Psoas muscle (tissue), 8 donors: ENCODE data around the gene CAMTA1. TPM values are rescaled to one million over a fixed set of nuclear protein-coding genes. Genes with fewer than 3 reads are reported as not detected.

Source experiments
- ATAC-seq, 4 donors: fragments of 200-7000 bp; cut with Tn5 transposase; one replicate each; pipeline ENCODE4 v1.9.1; 2020; ENCODE audit warnings: moderate library complexity in 3 of 4, mild to moderate bottlenecking in 2 of 4
- DNase-seq, 2 donors: peaks; one replicate each; pipeline ENCODE4 v3.0.0-alpha.2; 2020
- H3K27ac ChIP-seq: fragments of 200-600 bp; one replicate; pipeline ENCODE4 v1.8.0; 2022
- H3K27me3 ChIP-seq, 3 donors: fragments of 200-600 bp in 1 of 3; one replicate each; pipeline versions ENCODE4 v1.6.1 to v1.8.0; 2013 to 2022; ENCODE audit warnings: low read length in 2 of 3, mild to moderate bottlenecking in 2 of 3, moderate library complexity in 1 of 3; ENCODE audit not compliant: insufficient read depth in 3 of 3
- H3K36me3 ChIP-seq, 2 donors: fragments of 200-600 bp in 1 of 2; one replicate each; pipeline versions ENCODE4 v1.6.1 to v1.8.0; 2013 to 2022; ENCODE audit warnings: low read depth in 1 of 2, mild to moderate bottlenecking in 1 of 2, moderate library complexity in 1 of 2; ENCODE audit not compliant: insufficient read depth in 1 of 2
- H3K4me1 ChIP-seq: fragments of 200-600 bp; one replicate; pipeline ENCODE4 v1.8.0; 2022
- H3K4me3 ChIP-seq: fragments of 200-600 bp; one replicate; pipeline ENCODE4 v1.8.0; 2022; ENCODE audit warnings: mild to moderate bottlenecking
- H3K9me3 ChIP-seq: fragments of 200-600 bp; one replicate; pipeline ENCODE4 v1.8.0; 2022
- CTCF ChIP-seq: fragments of 200-600 bp; IDR thresholded peaks from one replicate; pipeline ENCODE4 v1.8.0; 2022; ENCODE audit warnings: antibody characterized with exemption
- WGBS, 3 donors: extraction: QIAGEN DNeasy Blood & Tissue Kit; methylation state at CpG; one replicate each; pipeline versions ENCODE4 v1.1.6 to v1.1.7; 2013; 5-methylcytosine and 5-hydroxymethylcytosine counted together
- intact Hi-C, 2 donors: fragments of 100-400 bp; cut with DNase I; formaldehyde crosslinking; loops; one replicate each; pipeline versions ENCODE4 v1.11.0 to v1.14.2; 2022
- polyA plus RNA-seq, 3 donors: library from polyadenylated mRNA; stranded (reverse); fragments of 200-250 nt; gene quantifications; one replicate each; pipeline ENCODE4 v1.2.3, GENCODE V29; 2013
- total RNA-seq, 4 donors: library from RNA; stranded (reverse); fragmentation: NEBNext Ultra II Directional in 2 of 4; extraction: Animal tissue kit (Norgen Biotek cat#: 25700) in 2 of 4; gene quantifications; one replicate each; pipeline versions ENCODE4 v1.2.1 to v1.2.4, GENCODE V29; 2021 to 2023
- donor health status: healthy with polysubstance abuse.
- donor health status: DM: no; HTN: no; CAD: no; lungs with moderate emphysema.
- donor health status: Bipolar disorder and iron deficiency.
- donor health status: healthy.
- donor health status: DM: yes; HTN: yes; CAD: no.
- donor health status: DM: no; HTN: no; CAD: no.
- donor health status: DM: no; HTN: no; CAD: no.
- donor health status: DM: yes; HTN: yes; CAD: no.

The CAMTA1 gene
- total and polyA plus RNA-seq, 7 donors, result 64.6 to 206 (median 76.5) TPM

- no peak for TF ChIP-seq CTCF
- 92 to 95% (median 93%) methylated on average over 10 of the region's 10 CpGs for WGBS, 3 donors
- no peak for DNase-seq
- ATAC-seq, result no peak
- Histone ChIP-seq H3K27ac (no peak overlapping the region), H3K4me3 (no peak overlapping the region), H3K9me3 (no peaks in the 10 kb centered on the region), H3K27me3 (peaks cover 0 to 3% (median 0%) of the 10 kb centered on the region in 3 donors), H3K36me3 (no peaks in the 10 kb centered on the region), H3K4me1 (no peaks in the 10 kb centered on the region)
- intact Hi-C loops, result loop anchor here in 1 of 2 donors (5.0 to 10.0 kb wide), 2 partner anchors 425 to 428 kb away; no protein-coding TSS in a partner anchor
These were observed 434.8 kb downstream of the CAMTA1 start for GRCh38 chr1:7220007-7220406.

- intact Hi-C loops, result loop anchor here in 1 of 2 donors (5.0 to 10.0 kb wide), 2 partner anchors 424 to 428 kb away; no protein-coding TSS in a partner anchor
- ATAC-seq (no peak), DNase-seq (no peak)
- H3K36me3 ChIP-seq, result no peaks in the 10 kb centered on the region
- no peaks in the 10 kb centered on the region for H3K9me3 ChIP-seq
- 86 to 88% (median 87%) methylated on average over 13 of the region's 13 CpGs for WGBS, 3 donors
- TF ChIP-seq CTCF, result no peak
- H3K27ac ChIP-seq, result no peak overlapping the region
- no peak overlapping the region for H3K4me3 ChIP-seq
- peaks cover 0 to 2% (median 0%) of the 10 kb centered on the region in 3 donors for H3K27me3 ChIP-seq
- no peaks in the 10 kb centered on the region for H3K4me1 ChIP-seq
These were observed 435.5 kb downstream of the CAMTA1 start for GRCh38 chr1:7220712-7221252.

GRCh38 chr1:7221826-7222694, 436.8 kb downstream of the CAMTA1 start:
- no peak for TF ChIP-seq CTCF
- WGBS, 3 donors, result 64 to 69% (median 65%) methylated on average over 15 of the region's 15 CpGs
- no peak for ATAC-seq

GRCh38 chr1:7222695-7223015, 437.4 kb downstream of the CAMTA1 start:
- Histone ChIP-seq H3K27me3 (no peaks in the 10 kb centered on the region), H3K4me3 (no peak overlapping the region), H3K9me3 (no peaks in the 10 kb centered on the region), H3K4me1 (no peaks in the 10 kb centered on the region), H3K36me3 (no peaks in the 10 kb centered on the region), H3K27ac (no peak overlapping the region)
- 64 to 84% (median 65%) methylated on average over 7 of the region's 7 CpGs for WGBS, 3 donors
- ATAC-seq (no peak), DNase-seq (no peak)
- intact Hi-C loops, result loop anchor here in 1 of 2 donors (5.0 to 10.0 kb wide), 2 partner anchors 422 to 430 kb away; no protein-coding TSS in a partner anchor
- no peak for TF ChIP-seq CTCF

More at GRCh38 chr1:7221826-7222694, 436.8 kb downstream of the CAMTA1 start:
- Histone ChIP-seq H3K9me3 (no peaks in the 10 kb centered on the region), H3K4me1 (no peaks in the 10 kb centered on the region), H3K36me3 (no peaks in the 10 kb centered on the region), H3K4me3 (no peak overlapping the region), H3K27ac (no peak overlapping the region), H3K27me3 (no peaks in the 10 kb centered on the region)
- no peak for DNase-seq
- intact Hi-C loops, result loop anchor here in 1 of 2 donors (5.0 to 10.0 kb wide), 2 partner anchors 423 to 430 kb away; no protein-coding TSS in a partner anchor
